Stimulated activated naive CD8-positive, alpha-beta T cell treated with anti-CD3 and anti-CD28 coated beads, Interleukin-15, Interleukin-2, amounts not matched to agents 100 U/mL and 50 U/mL, for 24 hours (primary cell): ENCODE measurements around the gene ARL5A.
A peak's percentile ranks its signal among the peaks of the same experiment; 100 is the strongest.
"Not testable (repeated sequence)": the region's sequence is repeated elsewhere in the genome, so short reads cannot be mapped to it uniquely, and the experiment has no call there.

Experiments
- ATAC-seq: fragments of 150-1000 bp; cut with Tn5 transposase; one replicate; pipeline ENCODE4 v1.10.0; 2021
- DNase-seq: peaks from one replicate; pipeline ENCODE4 v3.0.0; 2021

ARL5A gene

GRCh38 chr2:151795646-151796240 is 32.5 kb downstream of the ARL5A start:
- ATAC-seq (no peak), DNase-seq (no peak)

DNA sequence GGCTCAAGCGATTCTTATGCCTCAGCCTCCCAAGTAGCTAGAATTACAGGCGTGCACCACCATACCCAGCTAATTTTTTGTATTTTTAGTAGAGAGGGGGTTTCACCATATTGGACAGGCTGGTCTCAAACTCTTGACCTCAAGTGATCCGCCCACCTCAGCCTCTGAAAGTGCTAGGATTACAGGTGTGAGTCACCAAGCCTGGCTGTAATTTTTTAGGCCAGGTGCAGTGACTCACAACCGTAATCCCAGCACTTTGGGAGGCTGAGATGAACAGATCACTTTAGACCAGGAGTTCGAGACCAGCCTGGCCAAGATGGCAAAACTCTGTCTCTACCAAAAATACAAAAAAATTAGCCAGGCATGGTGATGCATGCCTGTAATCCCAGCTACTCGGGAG is 33.8 kb downstream of the ARL5A start:
- DNase-seq, ATAC-seq: not testable (repeated sequence)

- no peak for ATAC-seq
Measured at GRCh38 chr2:151793123-151793522, 35.1 kb downstream of the ARL5A start.

DNA sequence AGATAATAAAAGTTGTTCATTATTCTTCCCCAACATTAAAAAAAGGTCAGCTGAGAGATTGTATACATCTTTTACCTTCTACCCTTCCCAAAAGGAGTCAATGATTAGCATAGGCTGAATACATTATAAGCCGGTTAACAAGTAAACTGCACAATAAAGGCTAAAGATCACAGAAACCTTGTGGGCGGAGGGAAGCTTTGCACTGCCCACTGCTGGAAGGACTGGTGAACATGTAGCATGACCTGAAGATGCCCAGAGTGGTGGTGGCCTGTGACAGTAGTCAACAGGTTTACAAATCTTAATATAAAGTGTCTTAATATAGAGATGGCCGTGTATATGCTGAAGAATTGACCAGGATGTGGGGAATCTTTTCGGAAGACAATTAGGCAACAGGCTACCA is 35.6 kb downstream of the ARL5A start:
- no peak for ATAC-seq
- DNase-seq: no peak

More at GRCh38 chr2:151793123-151793522, 35.1 kb downstream of the ARL5A start:
- DNase-seq: no peak

- ATAC-seq: no peak
- DNase-seq: no peak
Measured at GRCh38 chr2:151791545-151791944, 36.7 kb downstream of the ARL5A start.

GRCh38 chr2:151790689-151791088 is 37.5 kb downstream of the ARL5A start:
- DNase-seq: no peak
- no peak for ATAC-seq

- ATAC-seq (no peak), DNase-seq (no peak)
Measured at GRCh38 chr2:151789055-151789834, 39.0 kb downstream of the ARL5A start.

GRCh38 chr2:151786483-151786882 is 41.7 kb downstream of the ARL5A start:
- ATAC-seq: no peak
- DNase-seq: no peak

GRCh38 chr2:151786077-151786476 is 42.1 kb downstream of the ARL5A start:
- DNase-seq: no peak
- ATAC-seq: no peak

GRCh38 chr2:151783133-151783520 is 45.1 kb downstream of the ARL5A start:
- ATAC-seq (no peak), DNase-seq (no peak)

DNA sequence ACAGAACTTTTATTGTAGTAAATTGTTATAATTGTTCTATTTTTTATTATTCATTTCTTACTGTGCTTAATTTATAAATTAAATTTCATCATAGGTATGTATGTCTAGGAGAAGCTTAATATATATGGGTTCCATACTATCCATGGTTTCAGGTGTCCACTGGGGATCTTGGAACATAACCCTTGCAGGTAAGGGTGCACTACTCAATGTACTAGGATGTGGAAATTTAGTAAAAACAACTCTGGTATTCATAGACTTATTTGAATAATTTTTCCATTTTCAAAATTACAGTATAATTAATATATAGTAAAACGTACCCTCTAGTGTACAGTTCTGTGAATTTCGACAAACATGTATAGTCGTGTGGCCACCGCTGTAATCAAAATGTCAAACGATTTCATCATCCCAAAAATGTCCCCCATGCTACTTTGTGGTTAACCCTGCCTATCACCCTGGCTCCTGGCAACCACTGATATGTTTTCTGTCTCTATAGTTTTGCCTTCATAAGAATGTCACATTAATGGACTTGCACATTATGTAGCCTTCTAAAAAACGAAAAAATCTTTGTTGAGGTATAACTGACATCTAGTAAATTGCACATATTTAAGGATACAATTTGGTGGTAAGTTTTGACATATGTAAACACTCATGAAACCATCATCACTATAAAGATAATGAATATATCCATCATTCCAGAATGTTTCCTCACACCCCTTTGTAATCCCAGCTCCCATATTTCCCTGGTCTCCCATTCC is 45.7 kb downstream of the ARL5A start:
- ATAC-seq (no peak), DNase-seq (no peak)

DNA sequence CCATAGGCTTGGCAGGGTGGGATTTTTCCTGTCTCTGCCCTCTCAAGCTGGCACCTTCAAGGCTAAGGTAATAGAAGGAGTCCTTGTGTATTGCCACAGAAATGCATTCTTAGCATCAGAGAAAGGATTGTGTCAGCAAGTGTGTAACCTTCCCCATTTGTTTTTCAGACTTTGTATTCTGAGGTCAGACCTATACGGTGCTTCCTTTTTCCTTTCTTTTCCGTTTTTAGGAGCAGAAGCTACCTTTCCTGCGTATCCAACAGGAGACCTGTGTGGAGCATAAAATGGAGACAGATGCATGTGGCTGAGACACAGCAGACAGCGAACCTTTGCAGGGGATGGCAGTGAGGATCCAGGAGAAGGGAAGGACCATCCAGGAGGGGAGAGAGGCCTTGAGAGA is 46.6 kb downstream of the ARL5A start:
- no peak for ATAC-seq
- no peak for DNase-seq

- no peak for ATAC-seq
- no peak for DNase-seq
Measured at GRCh38 chr2:151780938-151781337, 47.3 kb downstream of the ARL5A start.

DNA sequence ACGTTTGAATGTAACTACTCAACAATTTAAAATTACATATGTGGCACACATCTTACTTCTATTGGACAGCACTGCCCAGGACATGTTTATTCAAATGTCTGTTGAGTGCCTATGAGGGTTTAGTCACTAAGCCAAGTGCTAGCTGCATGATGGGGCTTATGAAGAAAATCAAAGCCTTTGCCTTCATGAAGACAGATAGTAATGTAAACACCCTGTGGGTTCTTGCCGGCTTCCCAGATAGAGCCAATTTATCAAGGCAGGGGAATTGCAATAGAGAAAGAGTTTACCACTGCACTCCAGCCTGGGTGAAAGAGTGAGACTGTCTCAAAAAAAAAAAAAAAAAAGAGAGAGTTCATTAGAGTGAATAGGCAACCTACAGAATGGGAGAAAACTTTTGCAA is 50.3 kb downstream of the ARL5A start:
- ATAC-seq (no peak), DNase-seq (no peak)

- DNase-seq (no peak), ATAC-seq (no peak)
Measured at GRCh38 chr2:151777487-151777886, 50.7 kb downstream of the ARL5A start.

- DNase-seq: no peak
- no peak for ATAC-seq
Measured at GRCh38 chr2:151776367-151776766, 51.9 kb downstream of the ARL5A start.

DNA sequence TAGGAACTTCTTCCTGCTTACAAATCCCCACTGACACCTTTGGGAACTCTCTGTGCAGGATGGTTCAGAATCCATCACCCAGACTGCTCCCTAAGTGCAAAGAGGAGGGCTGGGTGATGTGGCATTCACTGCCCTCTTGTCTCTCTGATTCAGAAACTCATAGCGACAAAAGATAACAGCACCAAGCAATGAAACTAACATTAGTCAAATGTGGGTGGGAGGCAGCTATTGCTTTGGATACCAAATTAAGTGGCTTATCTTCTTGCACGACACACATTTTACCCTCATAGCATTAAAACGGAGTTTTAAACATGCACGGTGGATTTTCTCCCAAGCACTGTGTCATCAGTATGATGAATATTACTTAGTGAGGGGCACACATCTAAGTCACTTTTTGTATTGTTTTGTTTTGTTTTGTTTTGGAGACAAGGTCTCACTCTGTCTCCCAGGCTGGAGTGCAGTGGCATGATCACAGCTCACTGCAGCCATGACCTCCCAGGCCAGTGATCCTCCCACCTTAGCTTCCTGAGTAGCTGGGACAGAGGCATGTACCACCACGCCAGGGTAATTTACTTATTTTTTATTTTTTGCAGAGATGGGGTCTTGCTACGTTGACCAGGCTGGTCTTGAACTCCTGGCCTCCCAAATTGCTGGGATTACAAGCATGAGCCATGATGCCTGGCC is 53.0 kb downstream of the ARL5A start:
- DNase-seq (no peak), ATAC-seq (no peak)

DNA sequence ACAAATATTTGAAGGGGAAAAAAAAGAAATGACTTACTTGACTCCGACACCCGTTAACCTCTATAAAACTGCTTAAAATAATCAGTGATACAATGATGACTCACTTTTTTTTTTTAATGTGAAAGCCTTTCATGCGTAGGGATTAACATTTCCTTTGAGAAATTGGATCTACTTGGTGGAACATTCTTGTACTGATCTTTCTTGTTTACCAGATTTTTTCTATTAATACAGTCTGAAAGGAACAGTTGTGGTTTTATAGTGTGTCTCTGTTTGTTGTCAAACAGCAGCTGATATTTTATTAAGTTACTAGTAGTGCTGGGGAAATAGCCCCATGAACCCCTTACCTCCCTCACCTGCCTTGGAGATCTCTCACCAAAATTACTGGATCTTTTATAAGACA is 53.7 kb downstream of the ARL5A start:
- ATAC-seq: no peak
- no peak for DNase-seq

GRCh38 chr2:151771599-151772358 is 56.4 kb downstream of the ARL5A start:
- peak; percentile 47 for ATAC-seq
- DNase-seq: peak; percentile 20

DNA sequence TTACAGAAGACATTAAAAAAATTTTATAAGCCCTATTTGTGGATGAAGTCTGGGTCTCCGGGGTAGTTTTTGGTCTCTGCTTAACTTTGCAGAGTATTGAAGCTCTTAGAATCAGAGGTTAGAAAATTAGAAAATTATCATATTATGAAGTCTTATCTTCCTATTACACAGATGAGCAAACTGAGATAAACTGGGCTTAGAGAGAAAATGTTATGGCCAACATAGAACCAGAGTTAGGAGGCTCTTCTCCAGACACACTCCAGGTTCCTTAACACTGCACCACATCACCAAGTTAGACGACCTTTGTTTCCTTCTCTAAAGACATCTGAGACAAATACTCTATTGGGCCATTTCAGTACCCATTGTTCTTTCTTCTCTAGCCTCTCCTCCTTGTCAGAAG is 57.2 kb downstream of the ARL5A start:
- no peak for DNase-seq
- ATAC-seq: no peak

DNA sequence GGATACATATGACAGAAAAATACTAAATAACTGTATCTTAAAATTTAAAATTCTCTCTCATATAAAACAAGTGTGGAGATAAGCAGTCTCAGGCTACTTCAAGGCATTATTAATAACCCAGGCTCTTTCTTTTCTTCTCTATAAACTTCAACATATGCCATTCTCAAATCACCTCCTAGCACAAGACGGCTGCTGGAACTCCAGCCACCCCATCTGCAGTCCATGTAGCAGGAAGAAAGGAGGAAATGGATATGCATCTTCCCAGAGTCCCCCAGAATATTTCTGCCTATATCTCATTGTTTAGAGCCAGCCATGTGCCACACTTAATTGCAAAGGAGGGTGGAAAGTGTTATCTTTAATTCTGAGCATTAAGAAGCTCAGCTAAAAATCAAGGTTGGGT is 58.6 kb downstream of the ARL5A start:
- DNase-seq (no peak), ATAC-seq (no peak)

GRCh38 chr2:151767536-151767935 is 60.7 kb downstream of the ARL5A start:
- ATAC-seq (no peak), DNase-seq (no peak)
